Neural cell (in vitro differentiated cells): Measurements from ENCODE around the gene MS4A8.

ENCODE experiments used
- EP300 ChIP-seq: fragments of 450-650 bp; conservative IDR thresholded peaks from 2 replicates; pipeline ENCODE4 v1.6.1; 2014; ENCODE audit warnings: antibody characterized with exemption, mild to moderate bottlenecking, moderate library complexity; ENCODE audit not compliant: poor library complexity, severe bottlenecking
- EZH2 ChIP-seq: fragments of 200-600, 300-800 bp; shearing (Covaris generic), sonication (generic); IDR thresholded peaks from 2 replicates; pipeline ENCODE4 v1.6.1; 2014; ENCODE audit warnings: antibody characterized with exemption, low read length, borderline replicate concordance, mild to moderate bottlenecking; ENCODE audit not compliant: insufficient read depth, poor library complexity, severe bottlenecking
- SMC3 ChIP-seq: fragments of 450-650 bp; conservative IDR thresholded peaks from 2 replicates; pipeline ENCODE4 v1.6.1; 2014; ENCODE audit warnings: antibody characterized with exemption, mild to moderate bottlenecking, moderate library complexity; ENCODE audit not compliant: poor library complexity
- TF ChIP-seq, protein P1 (sequence below): fragments of 450-650 bp; IDR thresholded peaks from 2 replicates; pipeline ENCODE4 v1.5.1; 2014; ENCODE audit warnings: antibody characterized with exemption, mild to moderate bottlenecking, moderate library complexity; ENCODE audit not compliant: poor library complexity, severe bottlenecking
- TF ChIP-seq, protein P2 (sequence below): IDR thresholded peaks from 2 replicates; pipeline ENCODE4 v1.6.1; 2012; ENCODE audit warnings: borderline replicate concordance

DNA sequence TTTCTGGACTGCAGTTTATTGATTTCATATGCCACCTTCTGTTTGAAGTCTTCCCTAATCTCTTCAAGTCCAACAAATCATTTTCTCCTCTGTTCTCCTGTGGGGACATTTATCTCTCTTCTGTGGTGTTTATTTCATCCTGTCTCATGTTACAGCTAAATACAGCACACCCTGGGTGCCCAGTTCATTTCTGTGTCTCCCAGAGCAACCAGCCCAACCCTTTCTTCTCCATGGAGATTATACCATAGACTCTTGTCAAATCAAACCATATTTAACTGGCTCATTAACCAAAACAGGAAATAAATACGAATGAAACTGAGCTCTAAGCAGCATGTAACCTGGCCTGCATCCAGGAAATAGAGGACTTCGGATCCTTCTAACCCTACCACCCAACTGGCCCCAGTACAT is at the start of gene MS4A8:
- TF ChIP-seq, protein P1, sequence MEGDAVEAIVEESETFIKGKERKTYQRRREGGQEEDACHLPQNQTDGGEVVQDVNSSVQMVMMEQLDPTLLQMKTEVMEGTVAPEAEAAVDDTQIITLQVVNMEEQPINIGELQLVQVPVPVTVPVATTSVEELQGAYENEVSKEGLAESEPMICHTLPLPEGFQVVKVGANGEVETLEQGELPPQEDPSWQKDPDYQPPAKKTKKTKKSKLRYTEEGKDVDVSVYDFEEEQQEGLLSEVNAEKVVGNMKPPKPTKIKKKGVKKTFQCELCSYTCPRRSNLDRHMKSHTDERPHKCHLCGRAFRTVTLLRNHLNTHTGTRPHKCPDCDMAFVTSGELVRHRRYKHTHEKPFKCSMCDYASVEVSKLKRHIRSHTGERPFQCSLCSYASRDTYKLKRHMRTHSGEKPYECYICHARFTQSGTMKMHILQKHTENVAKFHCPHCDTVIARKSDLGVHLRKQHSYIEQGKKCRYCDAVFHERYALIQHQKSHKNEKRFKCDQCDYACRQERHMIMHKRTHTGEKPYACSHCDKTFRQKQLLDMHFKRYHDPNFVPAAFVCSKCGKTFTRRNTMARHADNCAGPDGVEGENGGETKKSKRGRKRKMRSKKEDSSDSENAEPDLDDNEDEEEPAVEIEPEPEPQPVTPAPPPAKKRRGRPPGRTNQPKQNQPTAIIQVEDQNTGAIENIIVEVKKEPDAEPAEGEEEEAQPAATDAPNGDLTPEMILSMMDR: no peak
- TF ChIP-seq EZH2 (no peak), SMC3 (no peak), EP300 (no peak)
- TF ChIP-seq, protein P2, sequence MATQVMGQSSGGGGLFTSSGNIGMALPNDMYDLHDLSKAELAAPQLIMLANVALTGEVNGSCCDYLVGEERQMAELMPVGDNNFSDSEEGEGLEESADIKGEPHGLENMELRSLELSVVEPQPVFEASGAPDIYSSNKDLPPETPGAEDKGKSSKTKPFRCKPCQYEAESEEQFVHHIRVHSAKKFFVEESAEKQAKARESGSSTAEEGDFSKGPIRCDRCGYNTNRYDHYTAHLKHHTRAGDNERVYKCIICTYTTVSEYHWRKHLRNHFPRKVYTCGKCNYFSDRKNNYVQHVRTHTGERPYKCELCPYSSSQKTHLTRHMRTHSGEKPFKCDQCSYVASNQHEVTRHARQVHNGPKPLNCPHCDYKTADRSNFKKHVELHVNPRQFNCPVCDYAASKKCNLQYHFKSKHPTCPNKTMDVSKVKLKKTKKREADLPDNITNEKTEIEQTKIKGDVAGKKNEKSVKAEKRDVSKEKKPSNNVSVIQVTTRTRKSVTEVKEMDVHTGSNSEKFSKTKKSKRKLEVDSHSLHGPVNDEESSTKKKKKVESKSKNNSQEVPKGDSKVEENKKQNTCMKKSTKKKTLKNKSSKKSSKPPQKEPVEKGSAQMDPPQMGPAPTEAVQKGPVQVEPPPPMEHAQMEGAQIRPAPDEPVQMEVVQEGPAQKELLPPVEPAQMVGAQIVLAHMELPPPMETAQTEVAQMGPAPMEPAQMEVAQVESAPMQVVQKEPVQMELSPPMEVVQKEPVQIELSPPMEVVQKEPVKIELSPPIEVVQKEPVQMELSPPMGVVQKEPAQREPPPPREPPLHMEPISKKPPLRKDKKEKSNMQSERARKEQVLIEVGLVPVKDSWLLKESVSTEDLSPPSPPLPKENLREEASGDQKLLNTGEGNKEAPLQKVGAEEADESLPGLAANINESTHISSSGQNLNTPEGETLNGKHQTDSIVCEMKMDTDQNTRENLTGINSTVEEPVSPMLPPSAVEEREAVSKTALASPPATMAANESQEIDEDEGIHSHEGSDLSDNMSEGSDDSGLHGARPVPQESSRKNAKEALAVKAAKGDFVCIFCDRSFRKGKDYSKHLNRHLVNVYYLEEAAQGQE: no peak
